Neural progenitor cell (in vitro differentiated cells): ENCODE results near the gene DOCK9. TPM values are rescaled to one million over a fixed set of nuclear protein-coding genes. Genes with fewer than 3 reads are reported as not detected.

Source experiments
- DNase-seq: peaks from one replicate; pipeline ENCODE4 v3.0.0-alpha.2; 2016; ENCODE audit warnings: low spot score
- H2AFZ ChIP-seq: fragments of 200-600 bp; sonication (generic); replicated peaks from 2 replicates; pipeline ENCODE4 v1.6.1; 2016; ENCODE audit warnings: antibody characterized with exemption
- H3F3A ChIP-seq: fragments of 200-600 bp; sonication (generic); 2 replicates; pipeline ENCODE4 v1.6.1; 2016; ENCODE audit warnings: antibody characterized with exemption, low read depth
- H3K27ac ChIP-seq: fragments of 200-600 bp; sonication (generic); 2 replicates; pipeline ENCODE4 v1.5.1; 2016; ENCODE audit warnings: mild to moderate bottlenecking
- H3K27me3 ChIP-seq: fragments of 200-600 bp; sonication (generic); 2 replicates; pipeline ENCODE4 v1.6.1; 2016; ENCODE audit warnings: mild to moderate bottlenecking, moderate library complexity
- H3K36me3 ChIP-seq: fragments of 200-600 bp; sonication (generic); 2 replicates; pipeline ENCODE4 v1.5.1; 2016
- H3K4me1 ChIP-seq: fragments of 200-600 bp; sonication (generic); 2 replicates; pipeline ENCODE4 v1.6.1; 2016; ENCODE audit warnings: mixed run types
- H3K4me2 ChIP-seq: fragments of 200-600 bp; sonication (generic); 2 replicates; pipeline ENCODE4 v1.6.1; 2016
- H3K4me3 ChIP-seq: fragments of 200-600 bp; sonication (generic); 2 replicates; pipeline ENCODE4 v1.5.1; 2016
- H3K79me2 ChIP-seq: fragments of 200-600 bp; sonication (generic); 2 replicates; pipeline ENCODE4 v1.6.1; 2016; ENCODE audit warnings: low read depth
- H3K9ac ChIP-seq: fragments of 200-600 bp; sonication (generic); 2 replicates; pipeline ENCODE4 v1.6.1; 2016
- H3K9me3 ChIP-seq: fragments of 200-600 bp; sonication (generic); 2 replicates; pipeline ENCODE4 v1.5.1; 2016; ENCODE audit warnings: low read depth
- H4K20me1 ChIP-seq: fragments of 200-600 bp; sonication (generic); 2 replicates; pipeline ENCODE4 v1.6.1; 2016; ENCODE audit warnings: low read depth
- H3K27ac Mint-ChIP-seq: 3 replicates; pipeline ENCODE4 v1.8.0; 2021; ENCODE audit warnings: mixed read lengths
- H3K27me3 Mint-ChIP-seq: 2 replicates; pipeline ENCODE4 v1.8.0; 2022; ENCODE audit warnings: low read depth, mild to moderate bottlenecking, inconsistent platforms, moderate library complexity, mixed read lengths; ENCODE audit not compliant: insufficient read depth
- H3K36me3 Mint-ChIP-seq: 3 replicates; pipeline ENCODE4 v1.8.0; 2021; ENCODE audit warnings: mixed read lengths
- H3K4me1 Mint-ChIP-seq: 3 replicates; pipeline ENCODE4 v1.8.0; 2021; ENCODE audit warnings: mixed read lengths
- H3K4me3 Mint-ChIP-seq: 3 replicates; pipeline ENCODE4 v1.8.0; 2021; ENCODE audit warnings: mild to moderate bottlenecking, moderate library complexity, mixed read lengths
- H3K9me3 Mint-ChIP-seq: 3 replicates; pipeline ENCODE4 v1.8.0; 2020; ENCODE audit warnings: mixed read lengths
- EZH2 ChIP-seq: fragments of 200-600 bp; sonication (generic); IDR thresholded peaks from 2 replicates; pipeline ENCODE4 v1.6.1; 2017; ENCODE audit warnings: antibody characterized with exemption, mild to moderate bottlenecking, moderate library complexity
- EZH2phosphoT487 ChIP-seq: fragments of 200-600 bp; sonication (generic); IDR thresholded peaks from 2 replicates; pipeline ENCODE4 v1.6.1; 2017; ENCODE audit warnings: antibody characterized with exemption
- total RNA-seq: library from RNA; depleted of rRNA; stranded (reverse); fragments of >200 nt; gene quantifications from 2 replicates; pipeline ENCODE4 v1.2.3, GENCODE V29; 2015; ENCODE audit warnings: low replicate concordance
- TF ChIP-seq, protein P1 (sequence below): fragments of 200-600 bp; sonication (generic); IDR thresholded peaks from 2 replicates; pipeline ENCODE4 v1.5.1; 2017; ENCODE audit warnings: antibody characterized with exemption, mild to moderate bottlenecking

DOCK9 gene
- total RNA-seq, 1 donor from 2014 or later = 16.6 TPM

DNA sequence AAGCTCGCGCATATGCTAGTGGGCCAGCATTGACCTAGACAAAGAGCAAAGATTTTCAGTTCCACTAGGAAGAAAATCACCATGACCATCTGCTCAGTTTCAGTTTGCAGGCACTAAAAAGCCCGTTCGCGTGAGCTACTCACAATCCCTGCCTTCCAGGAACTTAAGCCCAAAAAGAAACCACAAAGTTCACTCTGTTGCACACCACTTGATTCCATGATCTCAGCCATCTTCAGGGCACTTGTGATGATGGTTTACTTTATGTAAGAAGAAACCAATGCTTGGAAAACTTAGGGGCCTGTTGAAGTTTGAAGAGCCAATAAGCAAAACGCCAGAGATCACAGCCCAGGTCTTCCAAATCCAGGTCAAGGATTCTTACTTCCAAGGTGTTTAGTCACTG lies 180.4 kb downstream of the DOCK9 start:
- no peaks in the 10 kb centered on the region for H3K36me3 ChIP-seq
- no peak overlapping the region for H3K4me2 ChIP-seq
- Mint-ChIP-seq H3K4me3 (no peak overlapping the region), H3K27ac (no peak overlapping the region), H3K36me3 (peaks cover 4% of the 10 kb centered on the region), H3K4me1 (peaks cover 5% of the 10 kb centered on the region), H3K9me3 (no peaks in the 10 kb centered on the region), H3K27me3 (no peaks in the 10 kb centered on the region)
- DNase-seq = no peak
- no peak overlapping the region for H3K4me3 ChIP-seq
- no peaks in the 10 kb centered on the region for H4K20me1 ChIP-seq
- no peaks in the 10 kb centered on the region for H3K4me1 ChIP-seq
- H2AFZ ChIP-seq = no peak overlapping the region
- H3F3A ChIP-seq = no peaks in the 10 kb centered on the region
- H3K27me3 ChIP-seq = no peaks in the 10 kb centered on the region
- H3K79me2 ChIP-seq = no peaks in the 10 kb centered on the region
- H3K9ac ChIP-seq = no peak overlapping the region
- no peak overlapping the region for H3K27ac ChIP-seq
- TF ChIP-seq, protein P1, sequence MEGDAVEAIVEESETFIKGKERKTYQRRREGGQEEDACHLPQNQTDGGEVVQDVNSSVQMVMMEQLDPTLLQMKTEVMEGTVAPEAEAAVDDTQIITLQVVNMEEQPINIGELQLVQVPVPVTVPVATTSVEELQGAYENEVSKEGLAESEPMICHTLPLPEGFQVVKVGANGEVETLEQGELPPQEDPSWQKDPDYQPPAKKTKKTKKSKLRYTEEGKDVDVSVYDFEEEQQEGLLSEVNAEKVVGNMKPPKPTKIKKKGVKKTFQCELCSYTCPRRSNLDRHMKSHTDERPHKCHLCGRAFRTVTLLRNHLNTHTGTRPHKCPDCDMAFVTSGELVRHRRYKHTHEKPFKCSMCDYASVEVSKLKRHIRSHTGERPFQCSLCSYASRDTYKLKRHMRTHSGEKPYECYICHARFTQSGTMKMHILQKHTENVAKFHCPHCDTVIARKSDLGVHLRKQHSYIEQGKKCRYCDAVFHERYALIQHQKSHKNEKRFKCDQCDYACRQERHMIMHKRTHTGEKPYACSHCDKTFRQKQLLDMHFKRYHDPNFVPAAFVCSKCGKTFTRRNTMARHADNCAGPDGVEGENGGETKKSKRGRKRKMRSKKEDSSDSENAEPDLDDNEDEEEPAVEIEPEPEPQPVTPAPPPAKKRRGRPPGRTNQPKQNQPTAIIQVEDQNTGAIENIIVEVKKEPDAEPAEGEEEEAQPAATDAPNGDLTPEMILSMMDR = no peak
- TF ChIP-seq EZH2 = no peak
- TF ChIP-seq EZH2phosphoT487 = no peak
- no peaks in the 10 kb centered on the region for H3K9me3 ChIP-seq

- no peaks in the 10 kb centered on the region for H3K9me3 Mint-ChIP-seq
- Histone ChIP-seq H3K4me2 (no peak overlapping the region), H3K4me3 (no peak overlapping the region), H3K9ac (no peak overlapping the region), H2AFZ (no peak overlapping the region), H3K9me3 (no peaks in the 10 kb centered on the region), H3K79me2 (no peaks in the 10 kb centered on the region), H4K20me1 (no peaks in the 10 kb centered on the region), H3K4me1 (no peaks in the 10 kb centered on the region), H3K27me3 (no peaks in the 10 kb centered on the region), H3K27ac (no peak overlapping the region), H3K36me3 (no peaks in the 10 kb centered on the region), H3F3A (no peaks in the 10 kb centered on the region)
- no peak for DNase-seq
- no peak overlapping the region for H3K4me3 Mint-ChIP-seq
- H3K27me3 Mint-ChIP-seq = no peaks in the 10 kb centered on the region
- H3K27ac Mint-ChIP-seq = no peak overlapping the region
- peaks cover 5% of the 10 kb centered on the region for H3K4me1 Mint-ChIP-seq
- TF ChIP-seq EZH2phosphoT487 (no peak), EZH2 (no peak)
- TF ChIP-seq, protein P1 = no peak
- peaks cover 4% of the 10 kb centered on the region for H3K36me3 Mint-ChIP-seq
Observed at GRCh38 chr13:98796798-98797197, 181.1 kb downstream of the DOCK9 start.

GRCh38 chr13:98796191-98796590 lies 181.7 kb downstream of the DOCK9 start:
- no peaks in the 10 kb centered on the region for H3K79me2 ChIP-seq
- no peak overlapping the region for H3K27ac Mint-ChIP-seq
- no peaks in the 10 kb centered on the region for H3K9me3 ChIP-seq
- H4K20me1 ChIP-seq = no peaks in the 10 kb centered on the region
- DNase-seq = no peak
- H3K9ac ChIP-seq = no peak overlapping the region
- H3K27ac ChIP-seq = no peak overlapping the region
- H2AFZ ChIP-seq = no peak overlapping the region
- no peaks in the 10 kb centered on the region for H3K27me3 Mint-ChIP-seq
- peaks cover 5% of the 10 kb centered on the region for H3K4me1 Mint-ChIP-seq
- H3K27me3 ChIP-seq = no peaks in the 10 kb centered on the region
- no peak for TF ChIP-seq EZH2phosphoT487
- TF ChIP-seq EZH2 = no peak
- TF ChIP-seq, protein P1 = no peak
- no peak overlapping the region for H3K4me3 Mint-ChIP-seq
- no peaks in the 10 kb centered on the region for H3K36me3 ChIP-seq
- no peaks in the 10 kb centered on the region for H3K4me1 ChIP-seq
- H3F3A ChIP-seq = no peaks in the 10 kb centered on the region
- no peak overlapping the region for H3K4me3 ChIP-seq
- peaks cover 4% of the 10 kb centered on the region for H3K36me3 Mint-ChIP-seq
- no peak overlapping the region for H3K4me2 ChIP-seq
- no peaks in the 10 kb centered on the region for H3K9me3 Mint-ChIP-seq

GRCh38 chr13:98795220-98795619 lies 182.6 kb downstream of the DOCK9 start:
- DNase-seq = no peak
- no peak overlapping the region for H3K4me3 Mint-ChIP-seq
- no peaks in the 10 kb centered on the region for H3K36me3 ChIP-seq

More at GRCh38 chr13:98795220-98795619, 182.6 kb downstream of the DOCK9 start:
- Histone ChIP-seq H4K20me1 (no peaks in the 10 kb centered on the region), H3K9ac (no peak overlapping the region), H3K27ac (no peak overlapping the region), H3K79me2 (no peaks in the 10 kb centered on the region), H3K4me2 (no peak overlapping the region), H3K4me3 (no peak overlapping the region), H3K27me3 (no peaks in the 10 kb centered on the region), H3K9me3 (no peaks in the 10 kb centered on the region), H3K4me1 (no peaks in the 10 kb centered on the region), H3F3A (no peaks in the 10 kb centered on the region), H2AFZ (no peak overlapping the region)
- H3K36me3 Mint-ChIP-seq = peaks cover 4% of the 10 kb centered on the region
- H3K27ac Mint-ChIP-seq = no peak overlapping the region
- no peaks in the 10 kb centered on the region for H3K27me3 Mint-ChIP-seq
- TF ChIP-seq EZH2phosphoT487 = no peak
- TF ChIP-seq, protein P1 = no peak
- H3K9me3 Mint-ChIP-seq = no peaks in the 10 kb centered on the region
- H3K4me1 Mint-ChIP-seq = peaks cover 5% of the 10 kb centered on the region
